HepG2 (cell line): ENCODE results near the gene TUBA8. TPM values are rescaled to one million over a fixed set of nuclear protein-coding genes. Genes with fewer than 3 reads are reported as not detected.

Experiments
- CBX2 ChIP-seq, 2 experiments: fragments of 200-600 bp in 1 of 2; sonication (generic); formaldehyde crosslinking in 1 of 2; IDR thresholded peaks; 2 replicates each; pipeline versions ENCODE4 v1.7.0 to v1.8.1; 2018 to 2022; ENCODE audit warnings: low read depth in 2 of 2, low read length in 1 of 2, mild to moderate bottlenecking in 1 of 2, missing genetic modification reagents in 1 of 2
- CREB1 ChIP-seq, 2 experiments: fragments of 450-650 bp in 1 of 2; IDR thresholded peaks; 2 replicates each; pipeline ENCODE4 v1.6.1; 2016 to 2017; ENCODE audit warnings: control low read depth in 1 of 2, mild to moderate bottlenecking in 1 of 2, missing compliant biosample characterization in 1 of 2, missing genetic modification characterization in 1 of 2
- FOSL1 ChIP-seq: sonication (generic); formaldehyde crosslinking; IDR thresholded peaks from 2 replicates; pipeline ENCODE4 v1.9.0; 2021; ENCODE audit warnings: missing genetic modification reagents, borderline replicate concordance
- MLLT10 ChIP-seq: sonication (generic); formaldehyde crosslinking; IDR thresholded peaks from 2 replicates; pipeline ENCODE4 v1.4.0; 2020; ENCODE audit warnings: missing genetic modification reagents
- MXD1 ChIP-seq: sonication (generic); formaldehyde crosslinking; IDR thresholded peaks from 2 replicates; pipeline ENCODE4 v1.4.0; 2020; ENCODE audit warnings: mild to moderate bottlenecking, missing genetic modification reagents
- MYNN ChIP-seq: sonication (generic); formaldehyde crosslinking; IDR thresholded peaks from 2 replicates; pipeline ENCODE4 v1.4.0; 2020; ENCODE audit warnings: mild to moderate bottlenecking, low read depth, missing genetic modification reagents
- NFRKB ChIP-seq: fragments of 450-650 bp; IDR thresholded peaks from 2 replicates; pipeline ENCODE4 v1.6.1; 2017
- NPAS2 ChIP-seq: sonication (generic); formaldehyde crosslinking; IDR thresholded peaks from 2 replicates; pipeline ENCODE4 v1.8.0; 2022; ENCODE audit warnings: mild to moderate bottlenecking, missing genetic modification reagents, borderline replicate concordance
- RARG ChIP-seq: sonication (generic); formaldehyde crosslinking; IDR thresholded peaks from 2 replicates; pipeline ENCODE4 v1.4.0; 2020; ENCODE audit warnings: low read depth, mild to moderate bottlenecking, missing genetic modification reagents
- RFX3 ChIP-seq: IDR thresholded peaks from 2 replicates; pipeline ENCODE4 v1.6.1; 2016; ENCODE audit warnings: missing biosample characterization, missing genetic modification reagents
- SALL1 ChIP-seq: sonication (generic); formaldehyde crosslinking; IDR thresholded peaks from 2 replicates; pipeline ENCODE4 v1.8.0; 2022; ENCODE audit warnings: mild to moderate bottlenecking, missing genetic modification reagents
- SCMH1 ChIP-seq: sonication (generic); formaldehyde crosslinking; IDR thresholded peaks from 2 replicates; pipeline ENCODE4 v1.9.0; 2021; ENCODE audit warnings: missing genetic modification reagents, mild to moderate bottlenecking, borderline replicate concordance
- SMAD9 ChIP-seq: sonication (generic); formaldehyde crosslinking; IDR thresholded peaks from 2 replicates; pipeline ENCODE4 v1.5.1; 2020; ENCODE audit warnings: mild to moderate bottlenecking, missing genetic modification reagents
- UBTF ChIP-seq: sonication (generic); formaldehyde crosslinking; IDR thresholded peaks from 2 replicates; pipeline ENCODE4 v1.4.0; 2020; ENCODE audit warnings: mild to moderate bottlenecking, missing genetic modification reagents
- ZFX ChIP-seq: sonication (generic); formaldehyde crosslinking; IDR thresholded peaks from 2 replicates; pipeline ENCODE4 v1.4.0; 2020; ENCODE audit warnings: mild to moderate bottlenecking, low read depth, missing genetic modification reagents, moderate library complexity
- ZFY ChIP-seq: sonication (generic); formaldehyde crosslinking; IDR thresholded peaks from 2 replicates; pipeline ENCODE4 v1.4.0; 2020; ENCODE audit warnings: missing genetic modification reagents
- ZFYVE20 ChIP-seq: sonication (generic); formaldehyde crosslinking; IDR thresholded peaks from 2 replicates; pipeline ENCODE4 v1.8.0; 2023; ENCODE audit warnings: low read depth, mild to moderate bottlenecking, moderate library complexity, missing genetic modification reagents, borderline replicate concordance
- ZMYM4 ChIP-seq: sonication (generic); formaldehyde crosslinking; IDR thresholded peaks from 2 replicates; pipeline ENCODE4 v1.8.1; 2023; ENCODE audit warnings: mild to moderate bottlenecking, missing genetic modification reagents
- ZNF160 ChIP-seq: sonication (generic); formaldehyde crosslinking; IDR thresholded peaks from 2 replicates; pipeline ENCODE4 v1.8.0; 2022; ENCODE audit warnings: mild to moderate bottlenecking, inconsistent platforms, missing genetic modification reagents
- ZNF20 ChIP-seq: sonication (generic); formaldehyde crosslinking; IDR thresholded peaks from 2 replicates; pipeline ENCODE4 v1.4.0; 2020; ENCODE audit warnings: mild to moderate bottlenecking, moderate library complexity, missing genetic modification reagents
- ZNF414 ChIP-seq: sonication (generic); formaldehyde crosslinking; IDR thresholded peaks from 2 replicates; pipeline ENCODE4 v1.5.0; 2020; ENCODE audit warnings: missing genetic modification reagents
- ZNF773 ChIP-seq: sonication (generic); formaldehyde crosslinking; IDR thresholded peaks from 2 replicates; pipeline ENCODE4 v1.4.0; 2020; ENCODE audit warnings: missing genetic modification reagents, borderline replicate concordance
- polyA plus RNA-seq, 8 experiments: library from polyadenylated mRNA; depleted of rRNA in 3 of 8; stranded (reverse) in 7 of 8; unstranded in 1 of 8; fragments of >200 nt; fragmentation: Illumina TruSeq in 4 of 8; extraction: Trizol in 4 of 8; gene quantifications; 2 replicates each; pipeline versions ENCODE4 v1.2.1 to v1.2.3, GENCODE V29; 2011 to 2016; ENCODE audit warnings: low read depth in 4 of 8, missing spikeins in 1 of 8, mixed read lengths in 1 of 8; ENCODE audit not compliant: insufficient read depth in 1 of 8
- total RNA-seq, 5 experiments: library from RNA; depleted of rRNA; stranded (reverse); fragments of >200 nt; fragmentation: Illumina TruSeq; extraction: Trizol; gene quantifications; 2 replicates each; pipeline ENCODE4 v1.2.3, GENCODE V29; 2016; ENCODE audit warnings: low read depth in 1 of 5
- TF ChIP-seq, protein P1 (sequence below): sonication (generic); formaldehyde crosslinking; IDR thresholded peaks from 2 replicates; pipeline ENCODE4 v1.4.0; 2020; ENCODE audit warnings: missing genetic modification reagents, borderline replicate concordance
- TF ChIP-seq, protein P2 (sequence below): sonication (generic); formaldehyde crosslinking; conservative IDR thresholded peaks from 2 replicates; pipeline ENCODE4 v1.8.1; 2023; ENCODE audit warnings: missing genetic modification reagents

Gene TUBA8
- total and polyA plus RNA-seq, 2 of the 13 experiments (the other 11 are each of a cell fraction or from before 2014, with no cell fraction given) = 0.35 to 0.69 TPM

DNA sequence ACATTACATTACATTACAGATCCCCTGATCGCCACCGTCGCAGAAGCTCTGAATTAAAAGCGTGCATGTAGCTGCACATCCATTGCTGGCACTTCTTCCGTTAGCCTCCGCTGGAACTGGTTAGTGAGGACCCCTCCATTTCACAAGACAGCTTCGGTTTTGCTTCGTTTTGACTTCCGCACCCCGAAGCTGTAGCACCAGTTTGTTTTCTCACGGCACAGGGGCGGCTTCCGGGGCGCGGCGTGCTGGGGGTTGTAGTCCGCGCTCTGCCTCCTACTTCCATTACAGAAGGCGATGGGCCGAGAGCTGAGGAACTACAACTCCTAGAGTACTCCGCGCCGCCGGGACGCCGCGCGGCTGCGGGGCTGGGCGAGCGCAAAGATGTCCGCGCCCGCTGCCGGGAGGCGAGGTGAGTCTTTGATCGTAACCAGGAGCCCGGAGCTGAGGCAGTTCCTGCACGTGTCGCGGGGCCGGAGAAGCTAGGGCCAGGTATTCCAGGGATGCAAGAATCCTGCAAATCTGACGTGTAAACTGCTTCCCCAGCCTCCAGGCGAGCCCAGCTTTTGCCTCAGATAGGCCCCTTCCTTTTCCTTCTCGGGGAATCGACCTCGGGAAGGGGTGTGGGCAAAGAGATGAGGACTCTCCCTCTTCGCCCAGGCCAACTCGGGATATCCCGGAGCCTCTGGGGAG lies 32.8 kb upstream of the TUBA8 start, which contains the start of gene PEX26 (continued):
- TF ChIP-seq ZNF773 = no peak
- TF ChIP-seq CBX2 (IDR thresholded peaks at IDR 0.05; ENCODE audit: low read depth, low read length) = no peak
- TF ChIP-seq CBX2 (CRISPR knock-in tag; IDR thresholded peaks at IDR 0.05; ENCODE audit: low read depth) = no peak
- TF ChIP-seq, protein P1, sequence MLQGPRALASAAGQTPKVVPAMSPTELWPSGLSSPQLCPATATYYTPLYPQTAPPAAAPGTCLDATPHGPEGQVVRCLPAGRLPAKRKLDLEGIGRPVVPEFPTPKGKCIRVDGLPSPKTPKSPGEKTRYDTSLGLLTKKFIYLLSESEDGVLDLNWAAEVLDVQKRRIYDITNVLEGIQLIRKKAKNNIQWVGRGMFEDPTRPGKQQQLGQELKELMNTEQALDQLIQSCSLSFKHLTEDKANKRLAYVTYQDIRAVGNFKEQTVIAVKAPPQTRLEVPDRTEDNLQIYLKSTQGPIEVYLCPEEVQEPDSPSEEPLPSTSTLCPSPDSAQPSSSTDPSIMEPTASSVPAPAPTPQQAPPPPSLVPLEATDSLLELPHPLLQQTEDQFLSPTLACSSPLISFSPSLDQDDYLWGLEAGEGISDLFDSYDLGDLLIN (CRISPR knock-in tag) = no peak
- no peak for TF ChIP-seq ZNF160
- TF ChIP-seq MXD1 (CRISPR knock-in tag) = peak; percentile 55; the same call in 1 of the 2 replicates
- TF ChIP-seq, protein P2, sequence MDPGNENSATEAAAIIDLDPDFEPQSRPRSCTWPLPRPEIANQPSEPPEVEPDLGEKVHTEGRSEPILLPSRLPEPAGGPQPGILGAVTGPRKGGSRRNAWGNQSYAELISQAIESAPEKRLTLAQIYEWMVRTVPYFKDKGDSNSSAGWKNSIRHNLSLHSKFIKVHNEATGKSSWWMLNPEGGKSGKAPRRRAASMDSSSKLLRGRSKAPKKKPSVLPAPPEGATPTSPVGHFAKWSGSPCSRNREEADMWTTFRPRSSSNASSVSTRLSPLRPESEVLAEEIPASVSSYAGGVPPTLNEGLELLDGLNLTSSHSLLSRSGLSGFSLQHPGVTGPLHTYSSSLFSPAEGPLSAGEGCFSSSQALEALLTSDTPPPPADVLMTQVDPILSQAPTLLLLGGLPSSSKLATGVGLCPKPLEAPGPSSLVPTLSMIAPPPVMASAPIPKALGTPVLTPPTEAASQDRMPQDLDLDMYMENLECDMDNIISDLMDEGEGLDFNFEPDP (CRISPR knock-in tag) = no peak
- TF ChIP-seq UBTF = peak; percentile 57
- no peak for TF ChIP-seq MYNN
- peak; percentile 87 for TF ChIP-seq ZFY
- no peak for TF ChIP-seq RARG (CRISPR knock-in tag)
- peak; percentile 33; the same call in 1 of the 2 replicates for TF ChIP-seq CREB1 (IDR thresholded peaks at IDR 0.05)
- TF ChIP-seq CREB1 (CRISPR knock-in tag; IDR thresholded peaks at IDR 0.05) = peak; percentile 80
- TF ChIP-seq ZMYM4 (CRISPR knock-in tag) = peak; percentile 8; the same call in 1 of the 2 replicates
- TF ChIP-seq SMAD9 (CRISPR knock-in tag) = no peak
- TF ChIP-seq SCMH1 = no peak
- peak; percentile 81 for TF ChIP-seq ZFX
- TF ChIP-seq ZFYVE20 (CRISPR knock-in tag) = no peak
- TF ChIP-seq NPAS2 (CRISPR knock-in tag) = no peak
- TF ChIP-seq MLLT10 (CRISPR knock-in tag) = no peak
- TF ChIP-seq SALL1 (CRISPR knock-in tag) = peak; percentile 62
- no peak for TF ChIP-seq NFRKB
- TF ChIP-seq ZNF20 (CRISPR knock-in tag) = no peak
- peak; percentile 8; the same call in 1 of the 2 replicates for TF ChIP-seq RFX3
- 0 out of 2 replicates have a peak, but pooled peaks have one; percentile 45 for TF ChIP-seq ZNF414 (CRISPR knock-in tag)
- no peak for TF ChIP-seq FOSL1 (CRISPR knock-in tag)
